Astrocyte (in vitro differentiated cells and primary cell): ENCODE results near the gene SAMD14. TPM values are rescaled to one million over a fixed set of nuclear protein-coding genes. Genes with fewer than 3 reads are reported as not detected.

Source experiments
- DNase-seq: peaks from one replicate; pipeline ENCODE4 v3.0.0-alpha.2; 2010; ENCODE audit warnings: low read depth
- FAIRE-seq: peaks from 2 replicates; lab custom pipeline; 2011; peaks lifted over from hg19 to GRCh38; lab: Jason Lieb, UNC
- H2AFZ ChIP-seq: 2 replicates; pipeline ENCODE4 v1.6.0; 2012; ENCODE audit warnings: low read depth, low read length, inconsistent platforms
- H3K27ac ChIP-seq: 2 replicates; pipeline ENCODE4 v1.5.1; 2011; ENCODE audit warnings: low read depth, low read length, inconsistent platforms
- H3K27me3 ChIP-seq: 2 replicates; pipeline ENCODE4 v1.6.0; 2011; ENCODE audit warnings: low read length, inconsistent platforms; ENCODE audit not compliant: insufficient read depth
- H3K36me3 ChIP-seq: 2 replicates; pipeline ENCODE4 v1.5.1; 2011; ENCODE audit warnings: low read length, inconsistent platforms; ENCODE audit not compliant: insufficient read depth
- H3K4me1 ChIP-seq: 2 replicates; pipeline ENCODE4 v1.5.1; 2011; ENCODE audit warnings: low read length, inconsistent platforms; ENCODE audit not compliant: insufficient read depth
- H3K4me2 ChIP-seq: 2 replicates; pipeline ENCODE4 v1.6.0; 2012; ENCODE audit warnings: low read length, inconsistent platforms
- H3K4me3 ChIP-seq: 2 replicates; pipeline ENCODE4 v1.5.1; 2011; ENCODE audit warnings: low read depth, mild to moderate bottlenecking, low read length, inconsistent platforms; ENCODE audit not compliant: insufficient read depth
- H3K79me2 ChIP-seq: 2 replicates; pipeline ENCODE4 v1.6.0; 2012; ENCODE audit warnings: mild to moderate bottlenecking, low read length, inconsistent platforms; ENCODE audit not compliant: insufficient read depth
- H3K9ac ChIP-seq: 2 replicates; pipeline ENCODE4 v1.6.0; 2012; ENCODE audit warnings: mild to moderate bottlenecking, low read length, inconsistent platforms
- H3K9me3 ChIP-seq: 2 replicates; pipeline ENCODE4 v1.5.1; 2012; ENCODE audit warnings: low read depth, mild to moderate bottlenecking, low read length, inconsistent platforms; ENCODE audit not compliant: insufficient read depth
- H4K20me1 ChIP-seq: 2 replicates; pipeline ENCODE4 v1.6.0; 2012; ENCODE audit warnings: low read length, inconsistent platforms; ENCODE audit not compliant: insufficient read depth
- H3K27ac Mint-ChIP-seq: one replicate; pipeline ENCODE4 v1.8.0; 2021; ENCODE audit warnings: mild to moderate bottlenecking, mixed read lengths; ENCODE audit not compliant: unreplicated experiment
- H3K27me3 Mint-ChIP-seq: one replicate; pipeline ENCODE4 v1.8.0; 2021; ENCODE audit warnings: low read depth, mixed read lengths; ENCODE audit not compliant: unreplicated experiment
- H3K36me3 Mint-ChIP-seq: one replicate; pipeline ENCODE4 v1.8.0; 2021; ENCODE audit warnings: low read depth, mixed read lengths; ENCODE audit not compliant: unreplicated experiment
- H3K4me1 Mint-ChIP-seq: one replicate; pipeline ENCODE4 v1.8.0; 2021; ENCODE audit warnings: low read depth, mixed read lengths; ENCODE audit not compliant: unreplicated experiment
- H3K4me3 Mint-ChIP-seq: one replicate; pipeline ENCODE4 v1.8.0; 2021; ENCODE audit warnings: mild to moderate bottlenecking, moderate library complexity, mixed read lengths; ENCODE audit not compliant: unreplicated experiment
- H3K9me3 Mint-ChIP-seq: one replicate; pipeline ENCODE4 v1.8.0; 2021; ENCODE audit warnings: mild to moderate bottlenecking, mixed read lengths; ENCODE audit not compliant: unreplicated experiment
- EZH2 ChIP-seq: IDR thresholded peaks from 2 replicates; pipeline ENCODE4 v1.6.1; 2012; ENCODE audit warnings: mild to moderate bottlenecking, low read length, inconsistent platforms; ENCODE audit not compliant: insufficient read depth
- total RNA-seq: library from RNA; stranded (reverse); gene quantifications from 2 replicates; pipeline ENCODE4 v1.2.1, GENCODE V29; 2021
- TF ChIP-seq, protein P1 (sequence below): IDR thresholded peaks from 2 replicates; pipeline ENCODE4 v1.5.1; 2011; ENCODE audit warnings: low read depth, mild to moderate bottlenecking, inconsistent platforms, low read length, moderate library complexity; ENCODE audit not compliant: insufficient read depth

SAMD14 gene
- total RNA-seq, 1 donor from 2014 or later, result 10.8 TPM

DNA sequence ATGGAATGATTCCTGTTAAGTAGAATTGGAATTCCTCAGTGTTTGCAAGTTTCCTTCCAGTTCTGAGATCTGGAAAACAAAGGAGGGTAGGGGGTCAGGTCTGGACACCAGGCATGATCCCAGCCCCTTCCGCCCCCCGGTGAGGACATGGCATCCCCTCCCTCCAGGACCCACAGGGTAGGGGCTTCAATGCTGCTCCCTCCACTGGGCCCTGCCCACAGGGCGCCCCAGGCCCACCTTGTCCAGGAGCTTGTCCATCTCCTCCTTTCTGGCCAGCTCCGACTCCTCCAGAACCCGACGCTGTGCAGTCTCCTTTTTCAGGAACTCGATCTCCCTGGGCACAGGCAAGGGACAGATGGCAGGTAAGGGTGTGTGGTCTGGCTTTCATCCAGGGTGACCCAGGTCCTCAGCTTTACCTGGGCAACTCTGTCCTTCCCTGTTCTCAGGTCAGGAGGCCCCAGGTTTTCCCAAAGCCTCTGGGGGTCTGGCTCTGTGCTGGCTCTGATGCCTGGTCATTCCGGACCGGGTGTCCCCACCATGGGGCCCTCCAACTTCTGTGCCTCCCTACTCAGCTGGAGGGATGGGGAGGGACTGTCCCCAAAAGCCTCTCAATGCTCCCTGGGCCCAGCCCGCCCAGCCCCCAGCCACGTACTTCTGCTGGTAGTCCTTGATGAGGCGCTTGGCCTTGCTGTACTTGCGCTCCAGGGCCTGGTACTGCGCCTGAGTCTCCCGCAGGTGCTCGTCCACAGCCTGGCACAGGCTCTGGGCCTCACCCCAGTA lies 5.5 kb upstream of the SAMD14 start:
- no peak overlapping the region for H3K4me3 ChIP-seq
- H3K9me3 Mint-ChIP-seq, result no peaks in the 10 kb centered on the region
- no peaks in the 10 kb centered on the region for H3K9me3 ChIP-seq
- peaks cover 24% of the 10 kb centered on the region for H3K79me2 ChIP-seq
- H3K36me3 ChIP-seq, result peaks cover 29% of the 10 kb centered on the region
- no peak for TF ChIP-seq EZH2
- TF ChIP-seq, protein P1, sequence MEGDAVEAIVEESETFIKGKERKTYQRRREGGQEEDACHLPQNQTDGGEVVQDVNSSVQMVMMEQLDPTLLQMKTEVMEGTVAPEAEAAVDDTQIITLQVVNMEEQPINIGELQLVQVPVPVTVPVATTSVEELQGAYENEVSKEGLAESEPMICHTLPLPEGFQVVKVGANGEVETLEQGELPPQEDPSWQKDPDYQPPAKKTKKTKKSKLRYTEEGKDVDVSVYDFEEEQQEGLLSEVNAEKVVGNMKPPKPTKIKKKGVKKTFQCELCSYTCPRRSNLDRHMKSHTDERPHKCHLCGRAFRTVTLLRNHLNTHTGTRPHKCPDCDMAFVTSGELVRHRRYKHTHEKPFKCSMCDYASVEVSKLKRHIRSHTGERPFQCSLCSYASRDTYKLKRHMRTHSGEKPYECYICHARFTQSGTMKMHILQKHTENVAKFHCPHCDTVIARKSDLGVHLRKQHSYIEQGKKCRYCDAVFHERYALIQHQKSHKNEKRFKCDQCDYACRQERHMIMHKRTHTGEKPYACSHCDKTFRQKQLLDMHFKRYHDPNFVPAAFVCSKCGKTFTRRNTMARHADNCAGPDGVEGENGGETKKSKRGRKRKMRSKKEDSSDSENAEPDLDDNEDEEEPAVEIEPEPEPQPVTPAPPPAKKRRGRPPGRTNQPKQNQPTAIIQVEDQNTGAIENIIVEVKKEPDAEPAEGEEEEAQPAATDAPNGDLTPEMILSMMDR, result no peak
- peaks cover 15% of the 10 kb centered on the region for H3K4me1 ChIP-seq
- no peaks in the 10 kb centered on the region for H3K27me3 ChIP-seq
- no peak overlapping the region for H3K9ac ChIP-seq
- no peak overlapping the region for H3K4me3 Mint-ChIP-seq
- FAIRE-seq (no peak), DNase-seq (no peak)
- H3K27ac Mint-ChIP-seq, result no peak overlapping the region
- peaks cover 33% of the 10 kb centered on the region for H3K36me3 Mint-ChIP-seq
- H3K4me2 ChIP-seq, result no peak overlapping the region
- H4K20me1 ChIP-seq, result peaks cover 79% of the 10 kb centered on the region
- no peaks in the 10 kb centered on the region for H3K27me3 Mint-ChIP-seq
- no peak overlapping the region for H2AFZ ChIP-seq
- no peak overlapping the region for H3K27ac ChIP-seq
- peaks cover 16% of the 10 kb centered on the region for H3K4me1 Mint-ChIP-seq

GRCh38 chr17:50134206-50135110 lies 4.5 kb upstream of the SAMD14 start:
- TF ChIP-seq, protein P1, result no peak
- TF ChIP-seq EZH2, result no peak
- Histone ChIP-seq H3K27ac (no peak overlapping the region), H2AFZ (no peak overlapping the region), H4K20me1 (peaks cover 68% of the 10 kb centered on the region), H3K79me2 (peaks cover 21% of the 10 kb centered on the region), H3K27me3 (no peaks in the 10 kb centered on the region), H3K4me3 (no peak overlapping the region), H3K4me2 (no peak overlapping the region), H3K36me3 (peaks cover 25% of the 10 kb centered on the region), H3K9ac (no peak overlapping the region), H3K4me1 (peaks cover 10% of the 10 kb centered on the region), H3K9me3 (no peaks in the 10 kb centered on the region)
- H3K27ac Mint-ChIP-seq, result no peak overlapping the region
- H3K9me3 Mint-ChIP-seq, result no peaks in the 10 kb centered on the region
- no peaks in the 10 kb centered on the region for H3K27me3 Mint-ChIP-seq
- H3K36me3 Mint-ChIP-seq, result peaks cover 24% of the 10 kb centered on the region
- no peak for DNase-seq
- no peak overlapping the region for H3K4me3 Mint-ChIP-seq
- H3K4me1 Mint-ChIP-seq, result peaks cover 16% of the 10 kb centered on the region
- no peak for FAIRE-seq
